Fibroblast of skin of right quadriceps (primary cell): ENCODE data around the gene FUBP3.

Experiments
- DNase-seq: peaks from one replicate; pipeline ENCODE4 v3.0.0-alpha.2; 2013

The FUBP3 gene, protein sequence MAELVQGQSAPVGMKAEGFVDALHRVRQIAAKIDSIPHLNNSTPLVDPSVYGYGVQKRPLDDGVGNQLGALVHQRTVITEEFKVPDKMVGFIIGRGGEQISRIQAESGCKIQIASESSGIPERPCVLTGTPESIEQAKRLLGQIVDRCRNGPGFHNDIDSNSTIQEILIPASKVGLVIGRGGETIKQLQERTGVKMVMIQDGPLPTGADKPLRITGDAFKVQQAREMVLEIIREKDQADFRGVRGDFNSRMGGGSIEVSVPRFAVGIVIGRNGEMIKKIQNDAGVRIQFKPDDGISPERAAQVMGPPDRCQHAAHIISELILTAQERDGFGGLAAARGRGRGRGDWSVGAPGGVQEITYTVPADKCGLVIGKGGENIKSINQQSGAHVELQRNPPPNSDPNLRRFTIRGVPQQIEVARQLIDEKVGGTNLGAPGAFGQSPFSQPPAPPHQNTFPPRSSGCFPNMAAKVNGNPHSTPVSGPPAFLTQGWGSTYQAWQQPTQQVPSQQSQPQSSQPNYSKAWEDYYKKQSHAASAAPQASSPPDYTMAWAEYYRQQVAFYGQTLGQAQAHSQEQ

DNA sequence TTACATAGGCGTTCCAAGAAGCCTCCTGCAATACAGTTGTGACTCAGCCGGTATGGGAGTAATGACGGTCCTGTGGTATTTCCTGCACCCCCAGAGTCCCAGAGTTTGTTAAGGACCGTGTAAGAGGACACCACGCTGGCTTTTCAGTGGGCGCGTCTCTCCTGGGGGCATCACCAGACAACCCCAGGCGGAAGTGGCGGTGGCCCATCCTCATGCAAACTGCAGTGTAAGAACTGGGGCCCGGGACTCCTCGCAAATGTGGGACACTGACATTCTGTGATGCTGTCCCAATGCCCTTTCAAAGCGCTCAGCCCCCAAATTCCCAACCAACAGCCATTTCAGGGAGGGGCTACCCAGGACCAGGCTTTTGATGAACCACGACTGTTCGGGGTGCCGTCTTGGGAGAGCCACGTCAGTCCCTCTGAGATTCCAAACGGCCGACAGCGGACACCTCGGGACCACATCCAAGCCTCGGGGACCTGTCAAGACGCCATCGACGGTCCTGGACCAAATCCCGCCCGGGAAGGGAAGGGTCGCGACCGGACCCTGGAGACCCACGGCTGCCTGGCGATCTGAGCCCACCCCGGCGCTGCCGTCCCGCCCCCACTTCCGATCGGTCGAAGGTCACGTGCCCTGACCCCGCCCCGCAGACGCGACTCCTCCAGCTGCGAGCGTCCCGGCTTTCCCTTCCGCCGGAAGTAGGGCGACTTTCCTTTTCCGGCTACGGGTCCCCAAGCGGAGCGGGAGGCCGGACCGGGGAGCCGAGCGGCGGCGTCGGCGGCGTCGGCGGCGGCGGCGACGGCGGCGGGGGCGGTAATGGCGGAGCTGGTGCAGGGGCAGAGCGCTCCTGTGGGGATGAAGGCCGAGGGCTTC lies at the start of gene FUBP3:
FUBP3 (plus strand) TSS at position 713 of the 873 bp plus-strand sequence; CDS start at position 817, 104 bp downstream.
- peak; percentile 91 for DNase-seq

DNA sequence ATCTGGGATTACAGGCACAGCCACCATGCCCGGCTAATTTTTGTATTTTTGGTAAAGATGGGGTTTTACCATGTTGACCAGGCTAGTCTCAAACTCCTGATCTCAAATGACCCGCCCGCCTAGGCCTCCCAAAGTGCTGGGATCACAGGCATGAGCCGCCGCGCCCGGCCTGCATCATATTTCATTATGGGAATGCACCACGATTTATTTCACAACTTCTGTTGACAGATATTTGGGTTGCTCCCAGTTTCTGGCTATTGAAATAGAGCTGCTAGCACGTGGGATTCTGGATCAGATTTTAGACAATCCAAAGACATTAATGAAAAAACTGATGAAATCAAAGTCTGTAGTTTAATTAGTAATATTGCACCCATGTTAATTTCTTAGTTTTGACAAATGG lies 48.4 kb upstream of the FUBP3 start:
- peak; percentile 64 for DNase-seq

DNA sequence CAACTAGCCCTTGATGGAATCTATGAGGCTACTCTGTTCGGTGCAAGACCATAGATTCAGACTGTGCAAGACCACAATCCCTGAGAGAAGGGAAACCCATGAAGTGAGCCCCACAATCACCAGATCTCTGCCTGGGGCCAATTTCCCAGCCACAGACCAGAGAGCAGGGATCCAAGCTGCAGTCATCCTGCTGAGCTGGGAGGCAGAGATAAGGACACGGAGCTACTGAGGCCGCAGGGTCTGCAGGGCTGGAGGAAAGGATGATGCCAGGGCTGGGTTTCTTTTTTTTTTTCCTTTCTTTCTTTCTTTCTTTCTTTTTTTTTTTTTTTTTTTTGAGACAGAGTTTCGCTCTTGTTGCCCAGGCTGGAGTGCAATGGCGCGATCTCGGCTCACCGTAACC lies 47.7 kb upstream of the FUBP3 start:
- no peak for DNase-seq

DNA sequence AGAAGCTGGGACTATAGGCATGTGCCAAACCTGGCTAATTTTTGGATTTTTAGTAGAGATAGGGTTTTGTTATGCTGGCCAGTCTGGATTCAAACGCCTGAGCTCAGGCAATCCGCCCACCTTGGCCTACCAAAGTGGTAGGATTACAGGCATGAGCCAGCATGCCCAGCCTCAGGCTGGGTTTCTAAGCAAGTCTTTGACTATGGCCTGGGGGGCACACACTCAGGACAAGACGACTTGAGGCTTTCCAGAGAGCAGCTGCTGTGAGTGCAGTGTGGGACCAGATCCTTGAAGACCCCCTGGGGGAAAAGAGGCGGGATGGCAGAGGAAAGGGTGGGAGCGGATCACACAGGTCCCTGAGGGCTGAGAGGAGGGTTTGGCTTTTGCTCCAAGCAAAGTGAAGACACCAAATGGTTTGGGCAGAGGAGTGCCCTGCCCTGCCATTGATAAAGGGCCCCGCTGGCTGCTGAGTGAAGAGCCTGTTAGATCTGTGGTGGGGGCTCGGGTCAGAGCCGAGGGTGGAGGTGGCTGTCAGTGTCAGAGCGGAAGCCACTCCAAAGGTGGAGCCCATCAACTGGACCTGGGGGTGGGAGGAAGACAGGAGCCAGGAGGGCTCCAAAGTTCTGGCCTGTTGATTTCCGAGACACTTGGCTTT lies 46.8 kb upstream of the FUBP3 start:
- no peak for DNase-seq

DNA sequence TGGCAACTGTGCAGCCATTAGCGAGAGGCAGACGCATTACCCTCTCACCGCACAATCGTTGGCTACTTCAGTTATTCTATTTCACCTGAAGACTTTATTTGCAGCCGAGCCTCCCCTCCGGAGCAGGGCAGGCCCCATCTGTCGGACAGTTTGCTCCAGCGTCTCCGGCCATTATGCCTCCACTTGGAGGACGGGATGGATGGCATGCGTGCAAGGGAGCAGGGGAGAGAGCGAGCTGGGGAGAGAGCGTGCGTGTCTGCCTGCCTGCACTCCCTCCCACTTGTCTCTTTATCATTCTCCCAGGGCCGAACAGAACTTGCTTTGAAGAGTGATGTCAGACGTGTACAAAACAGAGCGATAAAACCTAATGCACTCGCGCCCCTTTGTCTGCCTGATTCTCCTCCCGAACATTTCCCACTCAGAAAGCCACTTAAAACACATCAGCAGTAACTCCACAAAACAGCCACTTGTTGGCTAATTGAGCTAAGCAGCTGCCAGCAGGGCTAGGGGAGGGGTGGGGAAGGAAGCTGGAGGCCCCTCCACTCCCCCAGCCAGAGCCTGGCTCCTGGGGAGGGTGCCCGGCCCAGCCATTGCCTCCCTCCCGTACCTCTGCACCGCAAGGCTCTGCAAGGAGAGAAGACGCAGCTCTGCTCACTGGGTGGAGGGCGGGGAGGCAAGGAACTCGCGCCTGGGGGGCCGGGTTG lies 43.4 kb upstream of the FUBP3 start:
- DNase-seq, result peak; percentile 43

DNA sequence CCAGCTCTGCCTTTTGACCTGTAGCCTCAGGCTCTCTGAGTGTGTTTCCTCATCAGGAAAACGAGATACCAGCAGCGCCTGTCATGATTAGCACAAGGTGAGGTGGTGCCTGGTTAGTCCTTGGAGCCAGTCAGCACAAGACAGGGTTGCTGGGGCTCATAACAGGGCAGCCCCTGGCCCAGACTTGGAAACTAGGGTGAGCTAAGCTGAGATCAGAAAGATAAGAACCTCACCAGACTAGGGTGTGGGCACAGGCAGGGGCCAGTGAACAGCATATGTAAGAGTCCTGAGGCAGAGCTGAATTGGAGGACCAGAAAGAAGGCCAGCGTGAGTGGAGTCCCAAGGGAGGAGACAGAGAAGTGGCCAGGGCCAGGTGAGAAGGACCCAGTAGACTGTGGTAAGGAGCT lies 42.7 kb upstream of the FUBP3 start:
- DNase-seq, result no peak

DNA sequence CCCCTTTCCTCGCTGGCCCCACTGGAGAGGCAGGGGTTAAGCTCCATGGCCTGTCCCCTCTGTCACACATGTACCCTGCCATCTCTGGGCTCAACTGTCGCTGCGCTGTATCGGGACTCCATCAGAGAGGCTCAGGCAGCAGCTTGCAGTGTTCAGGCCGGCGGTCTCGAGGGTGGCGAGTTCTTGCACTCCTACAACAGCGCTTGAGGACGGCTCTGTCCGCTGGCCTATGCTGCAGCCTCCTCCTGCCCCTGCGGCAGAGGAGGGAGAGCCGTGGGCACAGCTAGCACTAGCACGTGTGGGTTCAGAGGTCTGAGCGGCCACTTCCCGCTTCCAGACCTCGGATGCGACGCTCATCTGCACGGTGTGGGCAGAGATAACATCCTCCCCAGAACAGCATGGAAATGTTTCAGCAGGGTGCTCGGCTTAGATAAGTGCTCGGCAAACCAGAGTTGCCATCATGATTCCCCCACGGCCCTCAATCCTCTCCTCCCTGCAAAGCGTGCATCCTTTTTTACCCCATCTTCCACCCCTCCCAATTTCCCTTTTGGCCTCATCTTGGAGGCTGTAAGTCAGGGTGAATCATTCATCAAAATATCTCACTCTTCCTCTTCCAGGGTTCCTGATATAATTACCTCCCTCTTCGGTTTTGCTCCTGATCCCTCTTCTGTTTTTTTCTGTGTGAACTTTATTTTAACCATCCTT lies 41.9 kb upstream of the FUBP3 start:
- peak; percentile 21 for DNase-seq

DNA sequence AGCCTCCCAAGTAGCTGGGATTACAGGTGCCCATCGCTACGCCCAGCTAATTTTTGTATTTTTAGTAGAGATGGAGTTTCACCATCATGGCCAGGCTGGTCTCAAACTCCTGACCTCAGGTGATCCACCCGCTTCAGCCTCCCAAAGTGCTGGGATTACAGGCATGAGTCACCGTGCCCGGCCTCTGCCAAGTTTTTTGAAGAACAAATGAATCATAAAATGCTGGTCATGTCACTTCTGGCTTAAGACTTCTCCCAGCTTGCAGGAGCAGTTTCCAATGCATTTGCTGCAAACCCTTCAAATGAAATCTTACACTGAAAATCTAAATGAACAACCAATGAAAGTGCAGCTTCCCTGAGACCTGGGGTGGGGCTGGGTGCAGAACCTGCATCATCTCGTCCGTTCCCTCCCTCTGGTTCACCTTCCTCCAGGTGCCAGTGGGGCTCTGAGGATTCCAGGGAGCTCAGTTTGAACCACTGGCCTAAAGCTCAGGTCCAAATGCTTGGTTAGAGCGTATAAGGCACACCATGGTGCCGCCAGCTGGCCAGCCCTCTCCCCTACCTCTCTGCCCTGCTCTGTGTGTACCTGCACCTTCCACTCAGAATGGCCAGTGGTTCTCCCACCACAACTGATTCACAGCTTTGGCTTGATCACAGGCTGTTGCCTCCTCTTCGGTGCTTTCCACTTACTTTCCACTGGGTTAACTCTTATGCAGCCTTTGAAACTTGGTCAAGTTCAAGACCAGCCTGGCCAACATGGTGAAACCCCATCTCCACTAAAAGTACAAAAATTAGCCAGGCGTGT lies 39.8 kb upstream of the FUBP3 start:
- DNase-seq, result peak; percentile 62

DNA sequence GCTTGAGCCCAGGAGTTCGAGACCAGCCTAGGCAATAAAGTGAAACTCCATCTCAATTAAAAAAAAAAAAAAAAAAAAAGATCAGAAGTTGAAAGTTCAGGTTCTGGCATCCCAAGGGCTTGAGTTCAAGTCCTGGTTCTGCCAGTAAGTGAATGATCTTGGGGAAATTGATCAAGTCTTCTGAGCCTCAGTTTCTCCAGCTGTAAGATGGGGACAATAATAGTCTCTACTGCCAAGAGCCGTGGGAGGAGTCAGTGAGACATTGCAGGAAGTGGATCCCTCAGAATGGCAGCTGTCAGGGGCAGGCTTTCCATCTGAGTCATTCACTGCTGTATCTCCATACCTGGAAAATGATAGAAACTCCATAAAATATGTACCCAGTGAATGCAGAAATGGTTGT lies 37.8 kb upstream of the FUBP3 start:
- DNase-seq, result no peak

DNA sequence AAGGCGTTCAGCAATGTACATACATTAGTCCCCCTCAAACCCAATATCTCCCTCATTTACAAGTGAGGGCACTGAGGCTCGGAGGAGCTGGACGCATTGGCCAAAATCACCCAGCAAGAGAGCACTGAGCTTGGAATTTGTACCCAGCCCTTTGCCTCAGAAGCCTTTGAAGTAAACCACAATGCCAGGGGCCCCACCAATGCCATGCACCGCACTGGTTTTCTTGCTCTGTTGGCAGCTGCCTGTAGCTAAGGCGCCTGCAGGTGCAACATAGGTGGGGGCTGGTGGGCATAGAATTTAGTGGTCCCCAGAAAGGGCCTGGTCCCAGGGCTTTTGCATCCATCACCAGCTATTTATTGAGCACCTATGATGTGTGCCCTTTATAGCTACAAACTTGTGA lies 37.3 kb upstream of the FUBP3 start:
- DNase-seq, result no peak

DNA sequence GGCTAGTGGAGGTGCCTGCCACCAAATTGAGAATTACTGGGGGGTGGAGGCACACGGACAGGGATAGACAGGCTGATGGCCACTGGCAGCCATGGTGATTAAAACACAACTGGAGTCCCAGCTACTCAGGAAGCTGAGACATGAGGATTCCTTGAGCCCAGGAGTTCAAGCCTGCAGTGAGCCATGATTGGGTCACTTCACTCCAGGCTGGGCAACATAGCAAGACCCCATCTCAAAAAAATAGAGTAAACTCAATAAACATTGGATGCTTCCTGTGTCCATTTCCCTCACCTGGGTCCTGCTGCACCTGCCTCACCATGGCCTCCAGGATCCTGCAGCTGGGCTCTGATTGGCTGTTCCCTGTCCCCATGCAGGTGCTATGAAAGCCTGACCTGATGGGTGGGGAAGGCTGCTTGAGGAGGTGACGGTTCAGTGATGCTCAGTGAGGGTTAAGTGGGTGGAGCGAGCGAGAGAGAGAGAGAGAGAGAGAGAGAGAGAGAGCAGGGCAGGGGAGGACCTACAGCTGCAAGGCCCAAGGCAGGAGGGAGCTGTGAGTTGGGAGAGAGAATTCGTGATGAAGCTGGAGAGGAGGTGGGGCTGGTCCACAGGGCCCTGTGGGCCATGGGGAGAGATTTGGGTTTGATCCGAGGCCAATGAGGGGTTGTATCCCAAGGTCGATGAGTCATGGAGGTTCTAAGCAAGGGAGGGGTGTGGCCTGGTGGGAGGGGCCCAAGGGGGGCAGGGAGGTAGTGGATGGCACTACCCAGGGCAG lies 36.7 kb upstream of the FUBP3 start:
- DNase-seq, result no peak

DNA sequence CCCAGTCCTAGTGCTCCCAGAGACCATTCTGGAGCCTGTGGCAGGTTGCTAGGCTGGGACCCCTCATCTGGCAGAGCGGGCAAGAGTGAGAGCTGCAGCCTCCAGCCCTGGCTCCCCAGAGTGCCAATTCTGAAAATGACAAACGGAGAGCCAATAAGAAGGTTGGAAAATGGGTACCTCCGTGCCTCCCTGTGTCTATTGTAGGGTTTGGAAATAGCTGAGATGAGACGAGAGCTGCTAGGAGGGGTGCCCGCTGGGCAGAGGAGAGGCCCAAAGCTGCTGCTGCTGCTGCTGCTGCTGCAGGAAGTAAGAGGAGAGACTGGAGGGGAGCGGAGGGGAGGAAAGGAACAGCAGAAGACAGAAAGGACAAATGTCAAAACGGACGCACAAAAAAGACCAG lies 36.0 kb upstream of the FUBP3 start:
- no peak for DNase-seq

DNA sequence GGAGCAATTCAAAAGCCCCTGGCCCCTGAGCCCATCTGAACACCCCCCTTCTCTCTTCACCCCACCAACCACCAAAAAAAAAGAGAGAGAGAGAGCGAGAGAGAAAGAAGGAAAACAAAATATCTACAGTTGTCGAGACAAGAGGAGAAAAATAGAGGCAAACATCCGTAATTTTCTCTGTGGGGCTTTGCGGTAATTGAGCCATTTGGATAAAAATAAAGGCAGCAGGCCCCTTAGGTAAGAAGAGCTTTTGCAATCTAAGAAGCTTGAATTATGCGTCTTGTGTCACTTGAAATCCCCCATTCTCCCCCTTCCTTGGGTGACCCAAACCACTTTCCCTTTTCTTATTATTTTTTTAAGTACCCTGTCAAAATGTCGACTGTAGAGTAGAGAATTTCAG lies 35.5 kb upstream of the FUBP3 start:
- DNase-seq, result no peak

DNA sequence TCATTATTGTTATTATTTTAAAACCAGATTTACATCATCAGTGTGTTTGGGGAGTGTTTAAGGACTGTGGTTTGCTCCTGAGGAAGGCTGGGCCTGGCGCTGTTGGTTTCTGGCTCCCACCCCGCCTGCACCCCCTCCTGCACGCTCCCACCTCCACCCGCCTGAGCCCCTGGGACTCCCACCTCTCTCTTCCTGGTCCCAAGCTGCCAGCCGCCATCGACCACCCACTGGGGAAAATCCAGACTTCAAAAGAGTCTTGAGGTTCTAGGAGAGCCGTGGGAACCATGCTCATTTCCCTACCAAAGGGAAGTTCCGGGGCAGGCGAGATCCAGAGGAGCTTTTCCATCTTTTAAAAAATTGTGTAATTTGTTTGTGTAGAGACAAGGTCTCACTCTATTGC lies 35.0 kb upstream of the FUBP3 start:
- no peak for DNase-seq

DNA sequence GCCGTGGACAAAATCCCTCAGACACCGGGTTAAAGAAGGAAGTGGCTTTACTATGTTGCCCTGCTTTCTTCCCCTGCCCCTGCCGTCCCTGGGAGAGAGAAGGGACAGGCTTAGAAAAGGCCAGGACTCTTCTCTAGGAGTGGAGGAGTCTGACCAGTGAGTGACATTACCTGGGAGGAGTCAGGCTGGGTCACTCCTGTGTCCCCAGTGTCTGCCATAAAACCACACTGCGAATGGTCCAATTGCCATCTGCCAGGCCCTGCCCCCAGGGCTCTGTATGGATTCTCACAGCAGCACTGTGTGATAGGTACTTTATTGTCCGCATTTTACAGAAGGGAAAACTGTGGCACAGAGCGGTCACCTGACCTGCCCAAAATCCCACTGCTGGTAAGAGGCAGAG lies 31.3 kb upstream of the FUBP3 start:
- DNase-seq, result no peak

DNA sequence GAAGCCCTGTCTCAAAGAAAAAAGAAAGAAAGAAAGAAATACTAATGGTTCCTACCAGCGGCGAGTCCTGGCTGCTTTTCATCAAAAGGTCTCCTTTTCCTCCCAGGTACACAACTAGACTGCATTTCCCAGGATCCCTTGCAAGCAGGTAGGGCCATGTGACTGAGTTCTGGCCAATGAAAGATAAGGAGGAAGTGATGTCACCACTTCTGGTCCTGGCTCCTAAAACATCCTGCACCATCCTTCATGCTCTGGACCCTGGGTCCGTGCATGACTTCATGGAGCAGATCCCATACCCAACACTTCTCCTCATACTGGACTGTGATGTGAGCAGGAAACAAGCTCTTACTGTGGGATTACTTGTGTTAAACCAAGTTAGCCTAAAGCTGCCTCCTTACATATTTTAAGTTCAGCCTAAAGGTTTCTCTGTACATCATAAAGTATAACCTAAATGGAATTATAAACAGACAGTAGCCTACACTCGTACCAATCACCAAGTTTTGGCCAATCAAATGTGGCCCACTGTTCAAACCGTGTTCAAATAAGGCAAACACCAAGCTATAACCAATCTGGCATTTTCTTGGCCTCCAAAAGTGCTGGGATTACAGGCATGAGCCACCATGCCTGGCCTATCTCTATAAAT lies 30.2 kb upstream of the FUBP3 start:
- no peak for DNase-seq

DNA sequence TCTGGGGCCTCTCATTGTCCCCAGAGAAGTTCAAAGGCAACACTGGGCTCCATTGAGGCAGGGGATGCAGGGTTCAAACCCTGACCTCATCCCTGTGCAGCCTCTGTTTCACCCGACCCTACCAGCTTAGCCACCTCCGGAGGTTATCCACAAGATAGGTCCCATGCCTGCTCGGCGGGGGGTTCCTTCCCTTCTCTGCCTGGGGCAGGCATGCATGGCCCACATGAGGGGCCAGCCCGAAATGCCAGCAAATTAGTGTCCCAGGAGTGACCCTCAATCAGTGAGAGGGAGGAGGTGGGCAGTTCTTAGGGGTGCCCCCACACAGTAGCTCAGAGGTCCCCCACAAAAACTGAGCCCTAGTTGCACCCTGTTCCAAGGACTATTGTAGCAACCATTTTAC lies 24.8 kb upstream of the FUBP3 start:
- no peak for DNase-seq

DNA sequence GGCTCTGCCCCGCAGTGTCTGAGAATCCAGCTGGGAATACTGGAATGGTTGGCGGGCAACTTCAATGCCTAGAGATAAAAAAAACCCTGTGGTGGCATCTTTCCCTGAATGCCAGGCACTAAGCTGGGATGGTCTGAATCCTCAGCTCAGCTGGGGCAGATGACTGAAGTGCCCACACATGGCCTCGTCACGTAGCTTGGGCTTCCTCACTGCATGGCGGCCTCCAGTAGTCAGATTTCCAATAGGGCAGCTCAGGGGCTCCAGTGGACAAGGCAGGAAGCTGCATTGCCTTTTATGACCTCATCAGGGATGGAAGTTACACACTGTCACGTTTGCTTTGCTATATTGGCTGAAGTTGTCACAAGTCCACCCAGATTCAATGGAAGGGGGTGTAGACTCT lies 24.3 kb upstream of the FUBP3 start:
- DNase-seq, result no peak

DNA sequence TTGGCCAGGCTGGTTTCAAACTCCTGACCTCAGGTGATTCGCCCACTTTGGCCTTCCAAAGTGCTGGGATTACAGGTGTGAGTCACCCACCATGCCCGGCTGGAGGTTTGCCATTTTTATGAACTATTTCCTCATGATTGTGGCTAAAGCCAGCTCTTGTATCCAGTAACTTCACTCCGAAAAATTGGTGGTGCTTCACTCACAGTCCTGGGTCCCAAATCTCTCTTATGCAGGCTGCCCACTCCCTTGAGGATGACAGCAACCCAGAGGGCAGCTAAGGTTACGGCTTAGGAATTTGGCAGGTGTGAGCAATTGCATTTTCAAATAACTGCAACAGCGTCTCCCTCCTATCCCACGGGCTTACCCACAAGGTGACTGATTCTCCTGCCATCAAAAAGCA lies 23.4 kb upstream of the FUBP3 start:
- DNase-seq, result no peak
